Fibroblast of the aortic adventitia (primary cell): Measurements from ENCODE around the gene RPS6KA5. TPM values are rescaled to one million over a fixed set of nuclear protein-coding genes. Genes with fewer than 3 reads are reported as not detected.

Experiments
- DNase-seq: peaks from one replicate; pipeline ENCODE4 v3.0.0-alpha.2; 2010; ENCODE audit warnings: low read depth
- H3K4me3 ChIP-seq: 2 replicates; pipeline ENCODE4 v1.5.1; 2011; ENCODE audit warnings: low read depth, mild to moderate bottlenecking, control low read depth, low read length, moderate library complexity
- CTCF ChIP-seq: IDR thresholded peaks from 2 replicates; pipeline ENCODE4 v1.5.1; 2011; ENCODE audit warnings: mild to moderate bottlenecking, low read length, control low read depth, inconsistent platforms; ENCODE audit not compliant: insufficient read depth
- total RNA-seq: library from RNA; depleted of rRNA; stranded (reverse); fragments of >200 nt; gene quantifications from 2 replicates; pipeline ENCODE4 v1.2.3, GENCODE V29; 2012; ENCODE audit warnings: low replicate concordance

Gene RPS6KA5
- total RNA-seq, 1 donor: 5.0 TPM

- no peak overlapping the region for H3K4me3 ChIP-seq
- no peak for TF ChIP-seq CTCF
- DNase-seq: no peak
Measured at GRCh38 chr14:91058042-91058581, 2.3 kb downstream of the RPS6KA5 start.

- H3K4me3 ChIP-seq: no peak overlapping the region
- no peak for DNase-seq
- TF ChIP-seq CTCF: no peak
Measured at GRCh38 chr14:91056361-91056760, 4.1 kb downstream of the RPS6KA5 start.

GRCh38 chr14:91055016-91055415 is 5.4 kb downstream of the RPS6KA5 start:
- H3K4me3 ChIP-seq: no peak overlapping the region
- no peak for TF ChIP-seq CTCF
- no peak for DNase-seq

- no peak for TF ChIP-seq CTCF
- H3K4me3 ChIP-seq: no peak overlapping the region
- no peak for DNase-seq
Measured at GRCh38 chr14:91048676-91049075, 11.8 kb downstream of the RPS6KA5 start.

- TF ChIP-seq CTCF: no peak
- DNase-seq: no peak
- H3K4me3 ChIP-seq: no peak overlapping the region
Measured at GRCh38 chr14:91048265-91048664, 12.2 kb downstream of the RPS6KA5 start.

- no peak for TF ChIP-seq CTCF
- no peak for DNase-seq
- no peak overlapping the region for H3K4me3 ChIP-seq
Measured at GRCh38 chr14:91047174-91047753, 13.2 kb downstream of the RPS6KA5 start.
